Tibial nerve (tissue), 3 donors: ENCODE results near the gene BCAN.
"Not testable (repeated sequence)": the region's sequence is repeated elsewhere in the genome, so short reads cannot be mapped to it uniquely, and the experiment has no call there.

Source experiments
- CTCF ChIP-seq, 5 experiments: fragments of 200-600 bp in 3 of 5; fragments of 450-650 bp in 2 of 5; sonication (generic) in 3 of 5; IDR thresholded peaks; one replicate each; pipeline ENCODE4 v1.5.1; 2016 to 2019; ENCODE audit warnings: antibody characterized with exemption in 5 of 5, mild to moderate bottlenecking in 3 of 5, moderate library complexity in 2 of 5
- POLR2A ChIP-seq, 2 donors: fragments of 450-650 bp; IDR thresholded peaks; one replicate each; pipeline ENCODE4 v1.6.1; 2017; ENCODE audit warnings: antibody characterized with exemption in 2 of 2, mild to moderate bottlenecking in 2 of 2, moderate library complexity in 2 of 2

DNA sequence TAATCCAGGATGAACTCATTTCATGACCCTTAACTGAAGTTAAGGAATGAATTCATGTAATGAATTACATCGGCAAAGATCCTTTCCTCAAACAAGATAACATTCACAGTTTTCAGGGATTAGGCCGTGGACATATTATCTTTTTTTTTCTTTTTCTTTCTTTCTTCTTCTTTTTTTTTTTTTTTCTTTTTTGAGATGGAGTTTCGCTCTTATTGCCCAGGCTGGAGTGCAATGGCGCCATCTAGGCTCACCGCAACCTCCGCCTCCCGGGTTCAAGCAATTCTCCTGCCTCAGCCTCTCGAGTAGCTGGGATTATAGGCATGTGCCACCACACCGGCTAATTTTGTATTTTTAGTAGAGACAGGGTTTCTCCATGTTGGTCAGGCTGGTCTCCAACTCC is 10.8 kb upstream of the BCAN start:
- not testable (repeated sequence) for TF ChIP-seq CTCF, POLR2A (IDR thresholded peaks at IDR 0.05)
